NCI-H82 treated with DMSO at 0.1 percent for 48 hours (cell line): ENCODE measurements around the gene ADAMTS16.

ENCODE experiments used
- DNase-seq: peaks from one replicate; lab custom pipeline; 2025; ENCODE audit not compliant: unreplicated experiment; lab: John Stamatoyannopoulos, UW

The ADAMTS16 gene

DNA sequence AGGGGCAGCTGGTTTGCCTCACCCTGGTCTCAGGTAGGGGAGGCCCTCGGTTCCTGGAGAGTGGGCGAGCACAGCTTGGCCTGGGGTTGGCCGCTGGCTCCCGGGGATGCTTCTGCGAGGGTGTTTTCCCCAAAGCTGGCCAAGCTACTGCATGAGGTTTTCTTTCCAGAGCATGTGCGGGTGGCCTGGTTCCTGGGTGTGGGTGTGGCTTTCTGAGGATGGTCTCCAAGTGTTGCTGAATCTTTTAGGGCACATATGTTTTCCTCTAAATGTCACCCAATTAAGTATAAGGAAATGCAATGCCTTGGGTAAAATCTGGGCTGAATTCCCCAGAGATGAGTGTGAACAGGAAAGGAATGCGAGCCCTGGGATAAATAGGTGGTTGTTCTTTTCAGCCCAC, 166.6 kb downstream of the ADAMTS16 start:
- no peak for DNase-seq

DNA sequence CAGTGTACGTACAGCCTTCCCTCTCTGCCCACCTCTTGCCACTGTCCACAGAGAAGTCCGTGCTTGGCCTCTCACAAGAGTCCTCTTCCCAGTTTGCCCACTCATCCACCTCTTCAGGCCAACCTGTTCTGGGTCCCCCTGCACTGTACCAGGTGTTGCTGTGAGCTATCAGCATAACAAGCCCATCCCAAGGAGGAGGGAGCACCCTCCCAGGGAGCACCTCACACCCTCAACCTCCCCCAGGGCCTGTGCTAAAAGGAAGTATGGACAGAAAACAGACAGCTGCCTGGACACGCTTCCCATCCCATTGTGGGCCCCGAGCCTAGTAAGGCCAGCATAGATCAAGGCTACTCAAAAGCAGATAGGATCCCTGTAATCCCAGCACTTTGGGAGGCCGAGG, 168.2 kb downstream of the ADAMTS16 start:
- DNase-seq: no peak

DNA sequence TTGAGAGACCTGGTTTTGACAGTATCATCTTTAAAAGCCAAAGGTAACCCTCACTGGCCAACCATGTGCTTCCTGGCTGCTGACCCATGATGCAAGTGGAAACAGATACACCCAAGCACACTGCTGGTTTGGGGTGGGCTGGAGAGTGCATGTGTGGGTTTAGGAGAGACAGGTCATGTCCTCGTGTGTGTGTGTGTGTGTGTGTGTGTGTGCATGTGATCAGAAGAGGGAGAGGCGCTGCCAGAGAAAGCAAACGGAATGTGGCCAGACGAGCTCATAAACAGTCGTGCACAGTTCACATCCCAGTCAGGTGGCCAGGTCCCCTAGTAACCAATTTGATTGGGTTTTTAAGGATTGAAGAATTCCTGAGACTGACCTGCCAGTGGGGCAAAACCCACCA, 169.5 kb downstream of the ADAMTS16 start:
- no peak for DNase-seq

DNA sequence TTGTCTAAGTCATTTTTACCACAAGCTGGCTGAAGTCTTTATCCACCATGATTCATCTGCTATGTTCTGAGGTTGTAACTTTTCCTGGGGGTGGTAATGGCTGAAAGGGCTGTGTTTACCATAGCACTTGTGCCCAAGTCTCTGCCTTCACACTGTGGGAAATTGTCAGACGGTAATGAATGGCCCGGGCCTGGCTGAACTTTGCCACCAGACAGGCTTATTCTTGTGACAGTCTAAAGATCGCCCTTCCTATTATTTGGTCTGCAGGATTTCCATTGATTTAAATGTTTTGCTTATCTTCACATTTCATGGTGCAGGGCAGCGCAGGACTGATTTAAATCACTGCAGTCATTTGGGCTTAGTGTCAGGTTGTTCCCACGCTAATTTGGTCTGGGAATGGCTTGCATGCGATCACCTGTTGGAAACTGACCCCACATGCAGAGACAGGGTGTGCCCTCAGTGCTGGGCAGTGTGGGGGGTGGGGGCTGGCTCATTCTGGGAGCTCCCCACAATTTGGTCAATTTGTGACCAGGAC, 173.0 kb downstream of the ADAMTS16 start:
- DNase-seq: no peak

DNA sequence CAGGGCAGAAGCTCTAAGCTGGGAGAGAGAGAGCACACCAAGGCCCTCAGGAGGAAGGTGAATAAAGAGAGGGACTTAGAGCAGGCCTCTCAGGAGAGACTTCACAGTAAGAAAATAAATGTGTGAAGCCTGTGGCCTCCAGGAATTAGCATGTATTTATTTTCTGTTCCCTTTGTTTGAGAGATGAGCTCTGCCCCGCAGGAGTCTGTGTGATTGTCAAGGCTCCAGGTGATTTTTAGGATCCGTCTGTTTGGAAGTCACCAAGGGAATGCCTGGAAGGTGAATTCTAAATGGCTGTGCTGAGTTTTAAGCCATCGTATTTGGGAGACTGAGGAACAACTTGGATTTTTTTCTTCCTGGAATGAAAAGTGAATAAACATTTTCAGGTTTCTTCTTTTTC, 174.0 kb downstream of the ADAMTS16 start:
- no peak for DNase-seq

DNA sequence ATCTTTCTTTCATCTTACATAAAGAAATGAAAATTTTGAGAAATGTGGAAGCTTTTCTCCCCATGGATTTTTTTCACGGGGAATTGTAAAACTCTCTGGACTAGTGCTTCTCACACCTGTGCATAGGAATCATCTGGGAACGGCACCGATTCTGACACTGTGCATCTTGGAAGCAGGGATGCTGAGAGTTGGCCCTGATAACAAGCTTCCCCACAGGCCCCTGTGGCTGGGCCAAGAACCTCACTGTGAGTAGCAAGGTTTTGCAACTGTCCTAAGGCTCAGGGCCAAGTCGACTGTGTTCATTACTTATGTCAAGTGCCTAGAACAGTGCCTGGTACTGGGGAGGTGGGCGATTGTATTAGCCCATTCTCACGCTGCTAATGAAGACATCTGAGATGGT, 174.5 kb downstream of the ADAMTS16 start:
- DNase-seq: no peak

DNA sequence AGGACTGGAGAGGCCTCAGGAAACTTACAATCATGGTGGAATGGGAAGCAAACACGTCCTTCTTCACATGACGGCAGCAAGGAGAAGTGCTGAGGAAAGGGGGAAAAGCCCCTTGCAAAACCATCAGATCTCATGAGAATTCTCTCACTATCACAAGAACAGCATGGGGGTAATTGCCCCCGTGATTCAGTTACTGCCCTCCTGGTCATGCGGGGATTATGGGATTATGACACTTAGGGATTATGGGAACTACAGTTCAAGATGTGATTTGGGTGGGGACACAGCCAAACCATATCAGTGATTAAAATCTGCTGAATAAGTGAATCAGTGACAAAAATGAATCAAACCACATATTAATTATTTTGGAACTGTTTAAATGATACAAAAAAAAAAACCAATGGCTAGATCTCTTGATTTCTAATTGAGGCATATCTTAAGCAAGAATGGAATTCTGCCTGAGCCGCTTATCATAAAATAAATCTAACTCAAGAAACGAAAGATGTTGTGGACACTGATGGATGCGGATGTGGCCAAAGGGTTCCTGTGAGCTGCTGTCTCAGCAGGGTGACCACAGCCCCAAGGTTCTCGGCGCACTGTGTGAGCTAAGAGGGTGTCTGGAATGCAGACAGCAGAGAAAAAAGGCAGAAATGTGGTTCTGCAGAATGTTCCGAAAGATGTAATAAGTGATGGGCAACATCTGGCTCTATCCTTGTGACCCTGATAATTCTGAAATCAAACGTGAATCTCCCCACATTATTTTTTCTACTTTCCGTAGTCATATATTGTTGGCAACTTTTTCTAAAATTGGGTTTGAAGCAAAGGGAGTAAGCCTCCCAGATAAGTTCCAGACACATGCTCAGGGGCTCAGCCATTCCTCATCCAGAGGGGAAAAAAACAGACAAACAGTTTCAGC, 175.2 kb downstream of the ADAMTS16 start:
- no peak for DNase-seq

DNA sequence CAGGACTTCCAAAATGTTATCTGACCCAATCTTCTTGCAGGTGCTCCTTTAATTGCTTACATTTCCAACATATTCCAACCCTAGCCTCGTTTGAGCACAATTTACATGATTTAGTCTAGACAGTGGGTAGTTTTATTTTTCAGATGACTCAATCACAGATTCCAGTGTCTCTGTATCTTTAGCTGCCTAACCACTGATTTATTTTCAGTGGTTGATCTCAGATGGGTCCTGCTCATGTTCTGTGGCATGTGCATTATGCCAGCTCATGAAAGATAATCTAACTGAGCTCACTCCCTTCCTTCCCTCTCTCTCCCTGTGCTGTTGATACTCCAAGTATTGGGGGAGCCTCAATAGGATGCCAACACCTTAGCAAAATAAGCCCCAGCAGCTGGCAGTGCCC, 176.2 kb downstream of the ADAMTS16 start:
- DNase-seq: no peak

DNA sequence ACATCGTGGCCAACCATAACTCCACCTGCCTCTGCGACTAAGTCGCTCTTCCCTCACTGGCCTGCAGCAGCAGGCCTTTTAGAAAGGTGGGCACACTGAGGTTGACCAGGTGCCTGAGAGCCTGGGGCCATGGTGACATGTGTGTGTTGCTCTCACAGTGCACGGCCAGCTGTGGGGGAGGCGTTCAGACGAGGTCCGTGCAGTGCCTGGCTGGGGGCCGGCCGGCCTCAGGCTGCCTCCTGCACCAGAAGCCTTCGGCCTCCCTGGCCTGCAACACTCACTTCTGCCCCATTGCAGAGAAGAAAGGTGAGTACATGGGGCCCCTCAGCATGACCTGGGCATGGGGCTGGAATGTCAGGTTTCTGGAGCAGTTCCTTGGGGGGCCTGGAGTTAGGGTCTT, 177.8 kb downstream of the ADAMTS16 start:
- no peak for DNase-seq

DNA sequence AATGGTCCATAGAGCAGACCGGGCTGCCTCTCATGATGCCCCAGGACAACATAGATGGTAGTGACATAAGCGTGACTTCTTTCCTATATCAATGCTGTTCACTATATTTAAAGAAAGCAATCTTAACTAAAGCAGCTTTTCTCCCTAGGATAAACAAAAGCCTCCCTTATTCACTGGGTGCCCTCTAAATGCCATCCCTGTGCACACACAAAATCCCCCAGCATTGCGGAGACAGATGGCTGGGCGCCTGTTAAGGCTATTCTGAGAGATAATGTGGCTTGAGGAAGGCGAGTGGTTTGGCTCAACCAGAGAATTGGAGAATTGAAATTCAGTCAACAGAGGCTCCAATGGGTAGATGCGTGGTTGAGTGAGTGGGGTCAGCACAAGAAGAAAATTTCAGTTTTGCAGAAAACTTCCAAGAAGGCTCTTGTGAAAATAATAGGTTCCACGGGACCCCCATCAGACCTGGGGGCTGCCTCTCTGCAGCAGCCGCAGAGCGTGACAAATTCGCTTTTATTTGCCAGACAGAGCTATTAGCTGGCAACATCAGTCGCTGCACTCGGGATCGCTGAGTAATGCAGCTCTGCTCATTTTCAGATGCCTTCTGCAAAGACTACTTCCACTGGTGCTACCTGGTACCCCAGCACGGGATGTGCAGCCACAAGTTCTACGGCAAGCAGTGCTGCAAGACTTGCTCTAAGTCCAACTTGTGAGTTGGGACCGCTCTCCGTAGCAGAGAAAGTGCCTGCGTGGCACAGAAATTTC, 178.5 kb downstream of the ADAMTS16 start:
- peak; percentile 53 for DNase-seq

DNA sequence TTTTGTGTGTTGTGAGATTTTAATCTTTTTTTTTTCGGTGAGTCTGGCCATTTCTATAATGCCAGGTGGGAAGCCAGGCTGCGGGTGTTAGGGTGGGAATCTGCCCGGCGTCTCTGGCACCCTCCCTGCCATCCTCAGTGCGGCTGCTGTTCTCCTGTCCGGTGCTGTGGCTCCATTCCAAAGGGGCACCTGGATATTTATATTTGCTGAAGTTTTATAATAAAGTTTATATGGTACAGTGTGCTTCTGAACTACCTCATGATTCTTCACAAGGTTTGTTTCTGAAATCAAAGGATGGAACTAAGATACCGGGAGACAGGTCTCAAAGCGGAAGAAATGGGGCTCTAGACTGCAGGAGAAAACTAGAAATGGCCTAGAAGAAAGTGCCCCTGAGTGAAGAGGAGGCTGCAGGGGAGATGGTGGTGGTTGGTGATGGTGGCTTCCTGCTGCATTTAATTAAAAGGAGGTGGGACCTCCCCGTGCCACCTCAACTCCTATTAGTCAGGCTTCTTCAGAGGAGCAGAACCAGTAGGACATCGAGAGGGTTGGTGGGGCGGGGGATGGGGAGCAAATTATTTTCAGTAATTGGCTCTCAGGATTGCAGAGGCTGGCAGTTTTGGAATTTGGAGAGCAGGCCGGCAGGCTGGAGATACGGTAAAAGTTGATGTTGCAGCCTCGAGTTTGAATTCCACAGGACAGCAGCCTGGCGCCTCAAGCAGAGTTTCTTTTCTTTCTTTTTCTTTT, 180.1 kb downstream of the ADAMTS16 start:
- no peak for DNase-seq

DNA sequence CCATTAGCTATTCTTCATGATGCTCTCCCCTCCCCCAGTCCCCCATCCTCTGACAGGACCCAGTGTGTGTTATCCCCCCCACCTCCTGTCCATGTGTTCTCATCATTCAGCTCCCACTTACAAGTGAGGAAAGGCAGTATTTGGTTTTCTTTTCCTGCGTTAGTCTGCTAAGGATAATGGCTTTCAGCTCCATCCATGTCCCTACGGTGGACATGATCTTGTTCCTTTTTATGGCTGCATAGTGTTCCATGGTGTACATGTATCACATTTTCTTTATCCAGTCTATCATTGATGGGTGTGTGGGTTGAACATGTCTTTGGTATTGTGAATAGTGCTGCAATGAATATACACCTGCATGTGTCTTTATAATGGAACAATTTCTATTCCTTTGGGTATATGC, 181.0 kb downstream of the ADAMTS16 start:
- no peak for DNase-seq

DNA sequence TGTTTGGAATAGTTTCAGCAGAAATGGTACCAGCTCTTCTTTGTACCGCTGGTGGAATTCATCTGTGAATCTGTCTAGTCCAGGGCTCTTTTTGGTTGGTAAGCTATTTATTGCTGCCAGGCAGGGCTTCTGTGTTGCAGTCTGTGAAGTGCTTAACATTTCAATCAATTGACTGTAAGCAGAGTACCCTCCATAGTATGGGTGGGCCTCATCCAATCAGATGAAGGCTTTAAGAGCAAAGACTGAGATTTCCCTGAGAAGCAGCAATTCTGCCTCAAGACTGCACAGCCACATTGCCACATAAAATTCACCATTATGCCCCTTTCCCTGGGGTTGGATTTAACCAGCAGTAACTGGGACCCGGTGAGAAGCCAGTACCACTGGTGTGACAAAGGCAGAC, 183.4 kb downstream of the ADAMTS16 start:
- no peak for DNase-seq

DNA sequence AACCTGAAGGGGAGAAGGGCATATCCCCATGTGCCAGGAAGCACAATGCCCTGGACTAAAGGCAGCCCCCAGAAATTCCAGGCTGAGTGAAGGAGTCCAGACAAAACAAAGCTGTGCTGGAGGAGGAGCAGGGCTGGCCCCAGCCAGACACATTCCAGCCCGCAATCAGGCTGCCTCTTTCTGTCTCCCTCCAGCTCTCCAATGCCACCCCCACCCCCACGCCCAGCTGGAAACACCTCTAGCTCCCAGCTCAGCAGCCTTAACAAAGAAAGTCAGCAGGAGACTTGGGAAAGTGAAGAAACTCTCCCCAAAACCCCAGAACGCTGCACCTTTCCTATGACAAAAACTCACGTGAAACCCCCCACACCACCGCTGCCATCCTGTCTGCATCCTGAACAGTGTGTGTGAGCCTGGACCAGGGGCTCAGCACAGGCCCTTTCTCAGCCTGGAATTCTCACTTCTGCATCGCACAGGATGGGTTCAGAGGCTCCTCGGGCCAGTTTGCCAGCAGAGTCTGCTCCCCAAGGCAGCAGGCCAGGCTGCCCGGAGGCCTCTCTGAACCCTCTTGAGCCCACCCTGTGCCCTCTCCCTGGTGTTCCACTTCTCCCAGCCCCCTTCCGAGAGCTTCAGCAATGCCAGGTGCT, 186.1 kb downstream of the ADAMTS16 start:
- no peak for DNase-seq

DNA sequence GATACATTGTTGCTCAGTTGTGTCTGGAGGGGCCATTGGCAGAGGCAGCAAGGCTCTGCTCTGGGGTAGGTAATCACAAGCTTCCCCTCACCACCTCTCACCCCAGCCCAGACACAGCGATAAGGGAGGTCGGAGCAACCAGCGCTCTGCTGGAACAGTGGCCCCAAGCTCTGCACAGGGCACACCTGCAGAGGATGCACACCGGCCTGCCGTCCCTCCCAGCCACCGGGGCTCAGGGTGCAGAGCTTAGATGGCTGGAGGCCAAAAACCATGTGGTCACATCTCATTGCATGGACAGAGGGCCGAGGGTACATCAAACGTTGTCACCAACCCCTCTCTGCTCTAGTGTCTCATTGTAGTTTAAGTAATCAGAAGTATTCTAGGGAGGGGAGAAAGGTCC, 187.0 kb downstream of the ADAMTS16 start:
- no peak for DNase-seq

DNA sequence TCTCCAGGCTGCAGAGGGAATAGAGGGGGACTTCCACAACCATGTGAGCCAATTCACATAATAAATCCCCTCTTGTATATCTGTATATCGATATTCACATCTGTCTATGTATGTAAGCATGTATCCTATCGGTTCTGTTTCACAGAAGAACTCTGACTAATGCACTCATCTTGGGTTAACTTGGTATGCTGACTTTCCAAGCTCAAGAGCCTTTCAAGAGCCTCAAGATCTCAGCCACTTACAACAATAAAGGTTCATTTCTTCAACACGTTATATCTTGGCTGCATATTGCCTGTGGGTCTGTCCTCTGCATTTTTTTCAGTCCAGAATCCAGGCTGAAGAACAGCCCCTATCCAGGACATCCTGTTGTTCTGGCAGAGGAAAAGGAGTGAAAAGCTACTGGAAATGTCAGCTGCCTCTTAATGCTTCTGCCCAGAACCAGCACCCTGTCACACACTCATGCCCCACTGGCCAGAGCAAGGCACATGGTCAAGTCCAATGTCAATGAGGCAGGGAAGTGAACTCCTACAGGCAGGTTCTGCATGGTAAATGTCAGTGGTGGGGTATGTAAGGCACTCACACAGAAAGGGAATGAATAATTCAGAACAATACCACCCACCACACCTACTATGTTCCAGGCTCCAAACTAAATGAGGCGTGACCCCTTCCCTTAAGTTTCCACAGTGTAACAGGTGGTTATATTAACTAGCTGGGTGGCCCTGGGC, 190.8 kb downstream of the ADAMTS16 start:
- no peak for DNase-seq

DNA sequence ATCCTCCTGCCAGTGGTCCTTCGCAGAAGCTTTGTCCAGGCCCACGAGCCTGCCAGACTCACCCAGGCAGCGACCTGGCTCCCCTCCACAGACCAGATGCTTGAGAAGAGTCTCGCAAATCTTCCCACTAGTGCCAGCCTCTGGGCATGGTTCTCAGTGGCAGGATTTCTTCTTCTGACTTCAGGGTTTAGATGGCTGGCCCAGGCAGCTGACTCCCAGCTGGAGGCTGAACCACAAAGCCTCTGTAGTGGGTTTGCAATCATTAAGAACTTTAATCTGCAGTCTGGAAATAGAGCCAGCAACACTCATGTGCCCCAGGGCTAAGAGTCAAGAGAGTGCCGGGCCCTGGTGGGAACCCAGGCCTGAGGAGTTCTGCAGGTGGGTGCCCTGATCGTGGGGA, 191.7 kb downstream of the ADAMTS16 start:
- DNase-seq: no peak

DNA sequence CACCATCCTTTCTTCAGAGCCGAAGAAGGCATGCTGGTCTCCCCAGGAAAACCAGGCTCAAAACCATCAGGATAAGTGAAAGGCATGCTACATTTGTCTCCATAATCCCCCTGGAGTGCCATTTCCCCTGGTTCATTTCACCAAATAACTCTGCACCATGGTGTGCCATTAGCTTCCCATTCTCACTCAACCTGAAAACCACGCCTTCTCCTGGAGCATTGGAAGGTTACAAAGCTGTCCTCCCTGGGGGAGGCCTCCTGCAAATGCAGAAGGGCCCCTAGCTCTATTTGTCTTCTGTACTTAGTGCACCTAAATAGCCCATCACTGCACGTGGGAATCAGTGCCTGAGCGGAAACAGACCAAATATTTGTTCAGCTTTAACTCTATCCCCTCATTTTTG, 192.2 kb downstream of the ADAMTS16 start:
- no peak for DNase-seq

DNA sequence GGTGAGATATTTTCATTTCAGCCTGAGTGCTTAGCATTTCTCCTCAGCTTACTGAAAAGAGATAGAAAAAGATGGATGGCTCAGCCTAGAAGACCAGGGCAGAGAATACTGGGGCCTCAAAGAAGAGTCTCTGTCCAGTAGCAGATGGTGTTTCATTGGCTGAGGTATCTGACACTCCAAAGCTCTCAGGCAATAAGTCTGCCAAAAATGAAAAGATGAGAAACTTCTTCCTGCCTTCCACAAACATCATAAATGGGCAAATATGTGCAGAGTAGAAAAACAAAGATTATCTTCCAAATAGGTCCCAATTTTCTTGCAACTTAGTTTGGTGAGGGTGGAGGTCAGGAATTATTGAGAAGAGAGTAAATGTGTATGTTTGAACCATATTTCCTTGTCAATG, 195.0 kb downstream of the ADAMTS16 start:
- DNase-seq: no peak

DNA sequence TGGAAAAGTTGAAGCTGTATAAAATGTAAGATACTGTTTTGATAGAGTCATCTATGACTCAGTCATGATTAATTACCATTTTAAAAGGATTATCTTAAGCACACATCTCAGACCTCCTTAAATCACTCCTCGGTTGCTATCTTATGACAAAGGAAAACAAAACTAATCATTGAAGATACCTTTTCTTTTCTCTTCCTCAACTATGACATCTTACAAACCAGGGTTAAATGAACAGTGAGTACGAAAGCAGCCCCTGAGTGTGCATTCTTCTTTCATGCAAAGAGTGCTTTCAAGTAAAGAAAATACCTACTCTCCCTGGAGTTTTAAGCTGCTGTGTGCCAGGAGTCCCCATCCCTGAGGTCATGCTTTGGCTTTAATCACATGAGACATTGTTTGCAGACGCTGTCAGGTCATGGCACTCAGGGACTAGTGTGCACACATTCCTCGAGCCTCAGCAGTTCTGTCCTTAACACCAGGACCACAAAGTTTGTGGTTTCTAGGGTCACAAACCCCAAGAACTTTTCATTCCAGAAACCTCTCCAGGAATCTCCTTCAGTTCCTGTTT, 195.7 kb downstream of the ADAMTS16 start:
- DNase-seq: peak; percentile 23
